HG03378 (cell line): ENCODE results near the gene OR5B3.
"Not testable (repeated sequence)": the region's sequence is repeated elsewhere in the genome, so short reads cannot be mapped to it uniquely, and the experiment has no call there.

Experiments
- ATAC-seq: cut with Tn5 transposase; IDR thresholded peaks from one replicate; pipeline ENCODE4 v1.9.1; 2021; ENCODE audit warnings: mild to moderate bottlenecking, moderate library complexity; ENCODE audit not compliant: unreplicated experiment

Gene OR5B3

DNA sequence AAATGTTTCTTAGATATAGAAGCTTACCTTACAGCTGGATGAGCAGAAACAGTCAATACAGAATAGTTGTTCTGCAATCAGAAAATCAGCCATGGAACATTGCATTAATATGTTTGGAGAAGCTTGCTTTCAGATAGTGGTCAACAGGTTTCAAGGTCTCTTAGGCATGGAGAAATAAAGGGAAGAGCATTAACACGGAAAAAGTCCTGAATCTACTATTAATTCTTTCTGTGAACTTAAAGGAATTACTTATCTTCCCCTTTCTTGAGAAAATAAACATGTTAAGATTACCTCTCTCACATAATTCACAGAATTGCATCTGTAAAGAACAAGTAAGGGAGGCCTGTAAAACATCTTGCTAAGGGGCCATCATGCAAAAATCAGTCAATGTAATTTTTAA is at the start of gene OR5B3:
Gene OR5B3, minus strand, starts transcription at position 101 of the 400 bp plus-strand sequence. CDS start 3,465 bp downstream, outside the sequence.
- no peak for ATAC-seq

DNA sequence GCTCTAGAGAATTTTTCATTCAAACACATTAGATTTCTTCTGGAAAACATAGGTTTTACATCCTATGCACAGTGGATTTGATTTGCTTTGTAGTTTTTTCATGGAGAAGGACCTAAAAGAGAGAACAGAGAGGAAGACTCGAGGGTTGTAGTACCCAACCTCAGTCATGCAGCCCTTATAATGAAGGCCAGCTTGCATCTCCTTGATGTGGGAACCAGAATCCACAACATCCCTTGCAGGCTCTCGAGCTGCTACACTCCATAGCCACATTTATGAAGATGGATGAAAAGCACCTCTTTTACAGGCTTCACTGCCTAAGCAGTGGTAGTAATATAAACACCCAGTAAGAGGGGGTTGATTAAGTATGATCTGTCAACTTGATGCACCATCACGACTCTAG is 44.9 kb upstream of the OR5B3 start:
- no peak for ATAC-seq

DNA sequence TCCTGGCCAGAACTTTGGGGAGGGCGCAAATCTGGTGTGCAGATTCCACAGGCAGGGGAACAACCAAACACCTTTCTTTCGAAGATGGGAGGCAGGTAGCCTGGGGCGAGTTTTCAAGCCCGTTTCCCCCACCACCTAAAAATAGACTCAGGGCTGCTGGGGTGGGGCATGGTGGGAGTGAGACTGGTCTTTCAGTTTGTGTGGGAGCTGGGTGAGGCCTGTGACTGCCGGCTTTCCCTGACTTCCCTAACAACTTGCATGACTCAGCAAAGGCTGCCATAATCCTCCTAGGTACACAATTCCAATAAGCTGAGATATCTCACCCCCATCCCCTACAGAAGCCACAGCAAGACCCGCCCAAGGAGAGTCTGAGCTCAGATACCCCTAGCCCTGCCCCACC is 39.6 kb upstream of the OR5B3 start:
- no peak for ATAC-seq

DNA sequence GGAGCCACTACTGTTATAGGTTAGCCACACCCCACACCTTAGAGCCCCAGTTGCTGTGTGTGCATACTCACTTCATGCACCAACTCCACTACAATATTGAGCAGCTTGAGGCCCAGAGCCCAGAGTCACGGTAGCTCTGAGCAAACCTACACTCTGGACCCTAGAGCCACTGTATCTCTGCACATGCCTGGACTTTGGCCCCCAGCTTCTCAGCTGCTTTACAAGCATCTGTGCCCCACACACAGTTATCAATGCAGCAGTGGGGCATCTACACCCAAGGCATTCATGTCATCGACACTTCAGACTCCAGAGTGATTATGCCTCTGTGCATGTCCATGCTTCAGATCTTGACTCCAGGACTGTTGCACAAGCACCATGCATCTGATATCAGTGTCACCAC is 37.6 kb upstream of the OR5B3 start:
- ATAC-seq: no peak

DNA sequence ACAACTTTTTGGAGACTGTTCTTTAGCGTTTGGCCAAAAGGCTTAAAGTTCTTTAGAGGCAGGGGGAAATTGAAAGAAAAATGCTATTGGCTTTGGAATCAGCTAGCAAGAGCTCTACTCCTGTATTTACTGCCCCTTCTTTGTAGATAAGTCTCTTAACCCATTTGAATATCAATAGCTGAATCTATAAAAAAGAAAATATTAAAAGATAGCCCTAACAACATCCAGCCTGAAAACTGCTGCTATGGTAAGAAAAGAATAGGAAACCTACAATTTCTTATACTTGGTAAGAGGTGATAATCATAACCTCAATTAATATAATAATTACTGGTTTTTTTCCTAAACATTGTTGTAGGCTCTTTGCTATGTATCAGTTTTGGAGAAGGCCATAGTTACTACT is 35.5 kb upstream of the OR5B3 start, which contains the start of gene OR5B12:
Gene OR5B12, minus strand, starts transcription at position 101 of the 400 bp plus-strand sequence. CDS start 2,085 bp downstream, outside the sequence.
- no peak for ATAC-seq

DNA sequence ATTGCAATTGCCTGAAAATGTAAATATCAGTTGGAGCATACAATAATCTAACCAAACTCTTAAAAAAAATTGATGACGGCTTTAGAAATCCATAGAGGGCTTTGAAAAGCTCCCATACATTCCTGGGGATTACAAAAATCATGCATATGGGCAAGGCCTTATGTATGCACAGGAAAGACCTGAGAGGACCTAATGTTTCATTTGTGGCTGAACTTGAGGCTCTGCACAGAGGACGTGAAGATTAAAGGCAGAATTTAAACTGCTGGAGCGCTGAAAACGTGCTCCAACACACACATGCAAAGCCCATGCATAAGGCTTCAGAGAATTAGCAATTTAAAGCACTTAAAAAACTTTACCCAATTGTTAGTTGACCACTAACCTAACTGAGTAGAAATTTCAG is 31.8 kb upstream of the OR5B3 start:
- no peak for ATAC-seq

DNA sequence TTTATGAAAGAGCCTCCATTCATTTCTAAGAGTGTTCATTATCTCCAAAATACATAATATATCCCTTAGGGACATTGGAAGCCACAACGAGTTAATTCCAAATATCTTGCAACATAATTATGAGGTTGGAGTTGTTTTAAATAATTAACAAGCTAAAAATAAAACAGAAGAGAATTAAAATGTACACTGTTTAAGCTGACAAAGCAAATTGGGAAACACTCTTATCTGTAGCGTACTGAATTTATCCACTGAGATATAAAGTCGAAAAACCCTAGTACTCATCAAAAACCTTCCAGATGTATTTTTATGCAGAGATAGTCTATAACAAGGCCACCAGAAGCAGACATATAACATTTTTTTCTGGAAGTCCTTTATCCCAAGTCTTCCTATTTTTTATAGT is 27.5 kb upstream of the OR5B3 start:
- no peak for ATAC-seq

DNA sequence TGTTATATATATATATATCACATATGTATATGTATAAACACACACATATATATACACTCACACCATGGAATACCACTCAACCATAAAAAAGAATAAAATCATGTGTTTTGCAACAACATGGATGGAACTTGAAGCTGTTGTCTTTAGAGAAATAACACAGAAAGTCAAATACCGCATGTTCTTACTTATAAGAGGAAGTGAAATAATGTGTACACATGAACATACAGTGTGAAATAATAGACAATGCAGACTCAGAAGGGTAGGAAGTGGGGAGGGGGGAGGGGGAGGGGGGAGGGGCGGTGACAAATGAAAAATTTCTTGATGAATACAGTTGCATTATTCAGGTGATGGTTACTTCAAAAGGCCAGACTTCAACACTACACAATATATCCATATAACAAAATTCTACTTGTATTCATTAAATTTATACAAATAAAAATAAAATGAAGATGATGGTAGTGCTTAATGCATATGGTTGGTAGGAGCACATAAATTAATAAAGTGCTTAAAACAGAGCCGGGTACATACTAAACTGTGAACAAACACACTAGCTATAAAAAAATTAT is 27.0 kb upstream of the OR5B3 start:
- no peak for ATAC-seq

DNA sequence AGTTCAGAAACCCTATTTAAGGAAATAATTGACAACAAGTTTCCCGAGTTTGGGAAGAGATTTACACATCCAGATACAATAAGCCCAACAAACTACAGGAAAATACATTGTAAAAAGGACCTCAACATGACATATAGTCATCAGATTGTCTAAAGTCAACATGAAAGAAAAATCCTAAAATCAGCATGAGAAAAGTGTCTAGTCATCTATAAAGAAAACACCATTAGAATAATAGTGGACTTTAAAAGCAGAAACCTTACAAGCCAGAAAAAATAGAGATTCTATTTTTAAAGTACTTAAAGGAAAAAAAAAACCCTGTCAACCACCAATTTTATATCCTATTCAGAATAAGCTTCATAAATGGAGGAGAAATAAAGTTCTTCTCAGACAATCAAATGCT is 22.6 kb upstream of the OR5B3 start:
- no peak for ATAC-seq

DNA sequence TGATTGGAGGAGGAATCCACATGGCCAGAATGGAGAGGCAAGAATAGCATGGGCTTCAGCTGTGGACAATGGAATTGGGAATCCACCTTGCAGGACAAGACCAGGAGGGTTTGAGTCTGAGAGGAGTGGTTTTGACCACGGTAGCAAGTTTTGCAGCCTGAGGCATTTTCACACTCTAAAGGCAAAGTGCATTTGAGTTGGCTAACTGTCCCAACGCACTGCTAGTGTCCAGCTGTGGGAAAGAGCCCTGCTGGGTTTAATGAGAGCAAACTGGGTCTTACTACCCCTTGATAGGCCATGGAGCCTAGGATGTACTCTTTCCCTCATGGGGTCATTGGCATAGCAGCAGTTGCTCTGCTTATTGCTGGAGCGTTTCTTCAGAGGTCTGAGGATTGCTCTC is 21.3 kb upstream of the OR5B3 start, which contains the start of gene OR5B2:
Gene OR5B2, minus strand, starts transcription at position 101 of the 400 bp plus-strand sequence. CDS start 4,860 bp downstream, outside the sequence.
- no peak for ATAC-seq

DNA sequence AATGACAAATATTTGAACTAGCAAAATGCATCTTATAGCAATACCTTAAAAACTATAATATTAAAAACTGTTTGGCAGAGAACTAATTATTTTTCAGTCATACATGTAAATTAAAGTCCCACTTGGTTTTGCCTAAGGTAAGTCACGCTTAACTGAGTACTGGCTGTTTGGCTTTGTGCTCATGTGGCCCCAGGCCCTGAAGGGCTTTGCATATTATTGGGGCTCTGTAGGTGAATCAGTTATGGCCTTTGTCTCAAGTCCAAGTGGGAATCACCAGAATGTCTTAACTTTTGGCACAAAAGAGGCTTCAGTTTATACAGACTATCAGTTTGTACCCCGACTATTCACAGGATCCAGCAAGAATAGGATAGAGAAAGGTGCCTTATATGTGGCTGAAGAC is 7.1 kb downstream of the OR5B3 start:
- not testable (repeated sequence) for ATAC-seq

DNA sequence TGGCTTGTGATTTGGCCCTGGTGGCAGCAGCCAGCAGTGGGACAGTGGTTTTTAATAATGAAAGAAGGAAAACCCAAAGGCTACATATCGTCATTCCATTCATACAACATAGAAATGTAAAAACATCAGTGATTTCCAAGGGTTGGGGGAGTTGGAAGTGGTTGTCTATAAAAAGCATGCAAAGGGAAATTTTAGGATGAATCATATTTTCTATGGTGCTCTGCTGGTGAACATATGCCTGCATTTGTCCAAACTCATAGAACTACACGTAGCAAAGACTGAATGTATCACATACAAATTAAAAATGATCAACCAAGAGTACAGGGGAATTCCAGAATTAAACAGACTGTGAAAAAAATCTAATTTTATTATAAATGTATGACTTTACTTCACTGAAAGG is 11.1 kb downstream of the OR5B3 start:
- ATAC-seq: no peak

DNA sequence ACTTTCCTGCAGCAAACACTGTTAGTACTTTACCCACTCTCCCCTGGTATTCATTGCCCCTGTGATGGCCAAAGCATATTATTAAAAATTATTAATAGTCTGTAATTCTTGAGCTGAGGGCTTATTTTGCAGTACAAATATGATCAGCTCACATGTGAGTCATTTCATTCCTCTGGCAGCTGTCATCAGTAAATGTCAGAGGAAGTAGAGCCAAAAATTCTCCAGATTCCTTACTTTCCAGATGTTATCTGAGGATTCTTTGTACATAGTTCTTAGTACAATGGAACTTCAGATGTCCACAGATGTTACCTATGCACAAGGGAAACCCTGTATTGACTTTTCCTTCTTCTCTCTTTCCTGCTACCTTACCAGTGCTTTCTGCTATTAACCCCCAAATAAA is 12.5 kb downstream of the OR5B3 start:
- no peak for ATAC-seq

DNA sequence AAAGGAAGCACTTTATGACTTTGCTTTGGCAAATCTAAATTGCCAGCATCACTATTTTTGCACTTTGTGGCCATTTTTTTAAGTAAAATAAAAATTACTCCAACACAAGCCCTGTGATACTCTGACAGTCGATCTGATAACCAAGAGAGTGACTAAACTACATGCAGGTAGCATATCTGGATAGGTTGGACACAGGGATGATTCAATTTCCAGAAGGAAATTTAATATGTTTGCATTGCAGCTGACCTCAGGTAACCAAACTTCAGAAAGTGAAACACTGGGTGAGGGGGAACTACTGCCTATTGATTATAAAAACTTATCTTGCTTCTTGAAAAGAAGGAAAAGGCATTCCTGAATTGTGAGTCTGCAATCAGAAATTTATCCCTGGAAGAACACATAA is 13.9 kb downstream of the OR5B3 start:
- no peak for ATAC-seq

DNA sequence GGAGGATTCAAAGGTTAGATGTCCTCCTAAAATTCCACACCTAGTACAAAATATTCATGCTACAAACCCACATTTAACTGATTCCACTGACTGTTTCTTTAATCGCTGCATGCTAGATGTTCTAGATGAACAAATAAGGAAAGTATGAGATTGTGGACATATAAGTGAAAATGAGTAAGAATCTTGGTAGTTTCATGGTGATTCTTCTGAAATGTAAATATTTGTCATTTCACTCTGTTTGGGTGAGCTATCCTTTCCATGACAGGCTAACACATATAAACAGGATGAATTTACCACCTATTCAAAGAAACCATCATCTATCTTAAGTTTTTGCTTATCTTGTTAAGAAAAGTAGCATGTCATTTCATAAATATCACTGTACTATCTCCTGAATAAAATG is 14.8 kb downstream of the OR5B3 start:
- ATAC-seq: no peak

DNA sequence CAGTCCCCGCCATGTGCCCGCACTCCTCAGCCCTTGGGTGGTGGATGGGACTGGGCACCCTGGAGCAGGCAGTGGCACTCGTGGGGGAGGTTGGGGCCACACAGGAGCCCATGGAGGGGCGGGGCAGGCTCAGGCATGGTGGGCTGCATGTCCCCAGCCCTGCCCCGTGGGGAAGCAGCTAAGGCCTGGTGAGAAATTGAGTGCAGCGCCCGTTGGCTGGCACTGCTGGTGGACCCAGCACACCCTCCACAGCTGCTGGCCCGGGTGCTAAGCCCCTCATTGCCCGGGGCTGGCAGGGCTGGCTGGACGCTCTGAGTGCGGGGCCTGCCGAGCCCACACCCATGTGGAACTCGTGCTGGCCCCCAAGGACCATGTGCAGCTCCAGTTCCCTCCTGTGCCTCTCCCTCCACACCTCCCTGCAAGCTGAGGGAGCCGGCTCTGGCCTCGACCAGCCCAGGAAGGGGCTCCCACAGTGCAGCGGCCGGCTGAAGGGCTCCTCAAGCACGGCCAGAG is 16.1 kb downstream of the OR5B3 start:
- no peak for ATAC-seq

DNA sequence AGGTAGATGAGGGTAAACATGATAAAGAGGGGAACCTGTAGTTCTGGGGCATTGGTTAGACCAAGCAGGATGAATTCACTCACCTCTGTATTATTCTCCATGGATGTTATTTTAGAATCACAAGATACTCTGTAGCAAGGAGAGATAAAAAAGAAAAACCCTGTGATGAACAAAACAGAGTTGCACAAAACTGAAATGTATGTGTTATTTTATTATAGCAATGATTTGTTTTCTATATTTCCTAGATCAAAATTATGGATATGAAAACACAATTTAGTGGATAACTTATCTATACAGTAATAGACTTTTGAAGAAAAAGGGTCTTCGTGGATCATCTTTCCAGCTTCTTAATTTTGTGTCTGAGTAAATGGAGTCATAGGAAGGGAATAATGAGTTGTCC is 47.7 kb downstream of the OR5B3 start, which contains the start of gene OR5B17:
Gene OR5B17, minus strand, starts transcription at position 101 of the 400 bp plus-strand sequence. Its CDS starts 0 bp downstream, at position 101.
- ATAC-seq: no peak

DNA sequence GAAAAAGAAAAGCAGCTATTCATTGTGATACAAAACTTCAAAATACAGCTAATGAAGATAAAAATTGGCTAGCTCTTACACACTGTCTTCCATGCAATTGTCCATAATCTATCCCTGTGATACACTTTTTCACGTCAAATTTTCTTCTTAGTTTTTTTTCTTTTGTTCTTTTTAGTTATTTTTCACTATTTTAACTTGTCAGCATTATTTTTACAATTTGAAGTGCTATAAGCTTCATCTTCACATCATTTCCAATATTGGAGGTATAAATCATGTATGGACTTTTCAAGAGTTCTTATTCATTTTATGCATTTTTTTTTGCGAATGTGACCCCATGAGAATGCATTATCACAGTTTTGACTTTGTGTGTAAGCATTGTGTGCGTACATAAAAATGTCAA is 51.9 kb downstream of the OR5B3 start:
- ATAC-seq: no peak
